D341Med (cell line): Measurements from ENCODE around the gene UNKL.
A peak's percentile ranks its signal among the peaks of the same experiment; 100 is the strongest.

Source experiments
- DNase-seq: peaks from one replicate; pipeline ENCODE4 v3.0.0; 2012; ENCODE audit warnings: low spot score

UNKL gene

DNA sequence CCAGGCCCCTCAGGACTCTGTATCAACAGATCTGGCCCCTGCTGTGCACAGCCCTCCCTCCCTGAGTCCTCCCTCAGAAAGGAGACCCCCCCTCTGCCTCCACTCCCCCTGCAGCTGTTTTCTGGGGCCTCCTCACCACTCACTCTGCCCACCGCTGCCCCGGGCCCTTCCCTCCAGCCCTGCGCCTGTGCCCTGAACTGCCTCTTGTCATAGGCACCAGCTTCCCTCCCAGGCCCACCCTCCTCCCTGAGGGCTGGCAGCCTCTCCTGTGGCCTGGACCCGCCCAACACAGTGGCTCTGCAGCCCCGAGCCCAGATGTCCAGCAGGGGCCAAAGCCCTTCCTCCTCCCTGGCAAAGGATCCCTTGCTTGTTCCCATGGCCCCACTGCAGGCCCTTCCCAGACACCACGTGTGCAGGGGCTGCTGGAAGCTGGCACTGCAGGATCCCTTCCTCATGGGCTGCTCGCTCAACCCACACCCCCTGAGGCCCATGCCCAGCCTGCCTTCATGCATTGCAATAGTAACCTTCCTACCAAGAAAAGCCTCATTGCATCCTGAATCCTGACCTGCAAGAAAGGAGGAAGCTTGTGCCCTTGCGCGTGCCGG lies 37.0 kb downstream of the UNKL start:
- no peak for DNase-seq

DNA sequence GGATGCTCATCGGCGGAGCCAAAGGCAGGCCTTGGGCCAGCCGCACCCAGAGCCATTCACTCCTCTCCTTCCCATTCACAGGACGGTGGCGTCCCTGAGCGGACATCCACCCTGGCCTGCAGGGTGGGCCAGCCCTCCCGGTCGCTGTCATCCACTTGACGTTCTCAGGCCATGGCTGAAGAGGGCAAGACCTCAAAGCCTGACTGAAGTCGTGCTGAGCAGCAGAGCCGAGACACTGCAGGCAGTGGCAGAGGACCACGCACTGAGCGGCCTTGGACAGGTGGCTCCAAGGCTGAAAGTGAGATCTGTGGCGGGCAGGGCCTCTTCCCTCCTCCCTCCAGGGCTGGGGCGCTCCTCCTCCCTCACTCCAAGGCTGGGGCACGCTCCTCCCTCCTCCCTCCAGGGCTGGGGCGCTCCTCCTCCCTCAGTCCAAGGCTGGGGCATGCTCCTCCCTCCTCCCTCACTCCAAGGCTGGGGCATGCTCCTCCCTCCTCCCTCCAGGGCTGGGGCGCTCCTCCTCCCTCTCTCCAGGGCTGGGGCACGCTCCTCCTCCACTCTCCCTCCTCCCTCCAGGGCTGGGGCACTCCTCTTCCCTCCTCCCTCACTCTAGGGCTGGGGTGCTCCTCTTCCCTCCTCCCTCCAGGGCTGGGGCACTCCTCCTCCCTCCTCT lies 38.6 kb downstream of the UNKL start:
- no peak for DNase-seq

DNA sequence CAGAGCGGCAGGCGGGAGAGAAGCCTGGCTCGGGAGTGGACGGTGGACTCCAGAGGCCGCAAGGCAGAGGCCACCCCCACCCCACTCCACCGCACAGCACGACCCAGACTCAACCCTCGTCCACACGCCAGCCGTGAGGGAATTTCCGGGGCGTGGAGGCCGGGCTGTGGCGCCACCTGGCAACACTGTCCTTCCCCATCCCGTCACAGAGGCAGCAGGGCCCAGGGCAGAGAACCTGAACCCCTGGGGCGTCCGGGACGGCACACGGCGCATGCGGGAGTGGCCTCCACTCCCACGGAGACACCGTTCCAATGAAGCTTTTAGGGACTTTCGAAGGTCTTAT lies 39.2 kb downstream of the UNKL start:
- no peak for DNase-seq

DNA sequence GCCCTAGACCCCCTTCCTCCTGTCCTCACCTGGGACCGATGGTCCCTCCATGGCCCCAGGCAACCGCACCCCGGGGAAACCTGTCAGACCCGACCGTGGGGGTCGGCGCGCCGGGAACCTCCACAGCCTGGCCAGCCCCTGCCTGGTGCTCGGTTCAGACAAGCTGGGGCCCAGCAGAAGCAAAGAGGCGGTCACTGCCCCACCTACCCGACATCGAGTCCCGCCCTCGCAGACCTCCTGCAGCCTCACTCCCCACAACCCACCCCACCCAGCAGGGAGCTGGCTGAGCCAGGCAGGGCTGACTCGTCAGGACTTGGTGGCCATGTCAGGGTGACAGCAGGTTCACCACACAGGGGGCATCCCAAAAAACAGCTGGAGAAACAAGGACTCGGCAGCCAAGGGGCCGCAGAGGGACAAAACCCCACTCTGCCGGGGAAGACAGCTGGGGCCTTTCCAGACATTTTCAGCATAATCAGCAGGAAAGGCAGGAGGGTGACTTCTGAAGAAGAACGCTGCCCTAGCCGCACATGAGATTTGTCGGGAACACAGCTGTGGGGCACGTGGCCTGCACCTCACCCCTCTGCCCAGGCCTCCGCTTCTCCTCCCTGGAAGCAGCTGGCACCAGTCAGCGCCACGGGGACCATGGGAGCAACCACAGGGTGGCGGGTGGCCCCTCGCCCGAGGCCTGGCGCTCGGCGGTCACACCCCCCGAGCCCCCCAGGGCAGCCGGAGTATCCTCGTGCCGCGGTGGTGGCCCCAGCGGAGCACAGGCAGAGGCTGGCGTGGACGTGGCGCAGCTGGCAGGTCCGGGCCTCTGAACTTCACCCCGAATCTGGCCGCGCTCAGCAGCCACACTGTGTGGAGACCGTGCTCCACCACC lies 39.8 kb downstream of the UNKL start:
- no peak for DNase-seq

DNA sequence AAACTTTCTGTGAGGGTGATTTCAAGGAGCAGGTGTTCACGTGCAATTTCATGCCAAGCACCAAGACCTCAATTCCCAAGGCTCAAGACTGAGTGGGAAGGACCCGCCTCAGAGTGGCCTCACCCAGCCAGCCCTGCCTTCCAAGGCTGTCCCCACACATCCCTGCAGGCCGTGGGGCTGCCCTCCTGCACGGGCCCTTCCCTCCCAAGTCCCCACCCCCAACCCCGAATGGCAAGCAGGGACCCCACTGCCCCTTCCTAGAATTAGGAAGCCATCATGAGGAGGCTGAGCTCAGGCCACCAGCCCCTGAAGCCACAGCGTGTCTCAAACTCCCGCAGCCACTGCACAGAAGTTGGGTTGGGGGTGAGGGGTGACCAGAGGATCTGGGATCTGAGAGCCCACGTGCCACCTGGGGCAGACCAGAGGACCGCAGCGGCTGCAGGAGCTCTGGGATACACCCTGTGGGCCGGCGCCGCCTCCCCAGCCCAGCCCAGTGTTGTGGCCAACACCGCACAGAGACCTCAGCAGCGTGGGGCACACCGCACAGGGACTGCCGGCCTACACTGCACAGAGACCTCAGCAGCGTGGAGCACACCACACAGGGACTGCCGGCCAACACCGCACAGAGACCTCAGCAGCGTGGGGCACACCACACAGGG lies 42.1 kb downstream of the UNKL start:
- DNase-seq: no peak

DNA sequence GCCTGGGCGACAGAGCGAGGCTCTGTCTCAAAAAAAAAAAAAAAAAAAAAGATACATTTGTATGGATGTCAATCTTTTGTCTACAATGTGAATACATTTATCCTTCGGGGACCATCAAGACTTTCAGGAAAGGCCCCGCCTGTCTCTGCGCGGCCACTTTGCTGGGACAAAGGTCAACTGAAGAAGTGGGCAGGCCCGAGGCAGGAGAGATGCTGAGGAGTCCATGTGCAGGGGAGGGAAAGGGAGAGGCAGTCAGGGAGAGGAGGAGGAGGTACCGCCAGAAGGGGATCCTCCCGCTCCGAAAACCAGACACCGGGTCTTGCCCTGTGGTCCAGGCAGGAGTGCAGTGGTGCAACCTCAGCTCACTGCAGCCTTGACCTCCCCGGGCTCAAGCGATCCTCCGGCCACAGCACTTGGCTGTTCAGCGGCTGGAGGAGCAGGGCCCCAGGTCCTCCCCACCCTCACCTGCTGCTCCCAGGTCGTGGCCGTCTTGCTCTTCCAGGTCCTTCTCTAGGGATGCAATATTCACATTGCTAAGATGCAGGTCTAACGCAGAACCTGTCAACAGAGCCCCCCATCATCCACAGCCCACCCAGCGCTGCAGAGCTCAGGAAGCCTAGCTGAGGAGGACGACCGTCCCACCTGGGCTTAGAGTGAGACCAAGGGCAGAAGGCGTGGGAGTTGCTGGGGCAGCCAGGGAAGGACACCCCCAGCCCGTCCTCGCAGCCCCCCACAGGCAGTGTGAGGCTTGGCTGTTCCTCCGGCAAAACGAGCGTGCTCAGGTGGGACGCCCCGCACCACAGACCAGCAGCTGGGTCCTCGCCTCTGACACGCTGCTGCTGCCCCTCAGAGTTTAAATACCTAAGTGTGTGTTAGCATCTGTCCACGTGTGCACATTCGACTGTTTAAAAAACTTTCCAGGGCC lies 43.2 kb downstream of the UNKL start:
- no peak for DNase-seq

DNA sequence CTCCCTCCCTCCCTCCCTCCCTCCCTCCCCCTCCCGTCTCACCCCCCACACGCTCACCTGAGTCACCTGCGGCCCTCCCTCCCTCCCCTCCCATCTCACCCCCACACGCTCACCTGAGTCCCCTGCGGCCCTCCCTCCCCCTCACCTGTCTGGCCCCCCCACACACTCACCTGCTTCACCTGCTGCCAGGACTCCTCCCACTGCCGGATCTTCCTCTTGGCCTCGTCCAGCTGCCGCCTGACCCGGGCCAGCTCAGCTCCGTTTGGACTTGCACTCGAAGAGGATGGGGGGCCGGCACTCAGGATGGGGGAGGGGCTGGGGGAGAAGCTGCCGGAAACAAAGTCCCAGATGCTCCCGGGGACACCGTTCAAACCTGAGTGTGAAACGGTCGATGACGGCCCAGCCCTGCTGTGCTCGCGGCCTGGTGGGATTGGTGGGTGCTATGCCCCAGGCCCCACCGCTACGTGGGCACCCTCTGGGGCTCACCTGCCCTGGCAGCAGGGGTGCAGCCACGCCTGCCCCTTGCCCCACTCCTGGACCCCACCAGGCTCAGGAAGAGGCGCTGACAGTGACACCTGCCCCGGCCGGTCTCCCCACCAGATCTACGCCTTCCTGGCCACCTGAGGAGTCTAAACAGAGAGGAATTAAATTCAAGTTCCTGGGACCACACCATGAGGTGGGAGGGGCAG lies 46.9 kb downstream of the UNKL start:
- DNase-seq: no peak

DNA sequence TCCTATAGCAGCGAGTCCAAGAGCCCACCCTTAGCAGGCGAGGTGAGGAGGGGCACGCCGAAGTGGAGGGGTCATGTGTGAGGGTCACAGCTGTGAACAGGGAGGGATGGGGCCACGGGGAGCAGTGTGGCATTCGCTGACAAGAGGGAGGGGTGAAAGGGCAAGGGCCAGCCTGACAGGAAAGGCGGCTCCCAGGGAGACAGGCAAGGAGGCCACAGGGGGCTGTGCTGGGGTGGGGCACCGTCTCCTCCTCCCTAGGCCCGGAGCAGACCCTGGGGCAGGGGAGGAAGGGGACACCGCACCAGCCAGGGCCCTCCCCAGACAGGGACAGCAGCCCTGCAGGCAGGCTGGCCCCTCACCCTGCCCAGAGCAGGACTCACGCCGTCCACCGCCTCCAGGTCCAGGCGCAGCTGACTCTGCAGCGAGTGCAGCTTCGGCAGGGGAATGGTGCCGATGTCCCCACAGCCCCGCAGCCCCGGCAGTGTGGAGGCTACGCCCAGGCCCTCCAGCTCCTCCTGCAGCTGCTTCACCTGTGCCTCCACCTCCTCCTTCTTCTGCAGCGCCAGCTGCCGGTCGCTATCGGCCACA lies 47.7 kb downstream of the UNKL start:
- DNase-seq: no peak

DNA sequence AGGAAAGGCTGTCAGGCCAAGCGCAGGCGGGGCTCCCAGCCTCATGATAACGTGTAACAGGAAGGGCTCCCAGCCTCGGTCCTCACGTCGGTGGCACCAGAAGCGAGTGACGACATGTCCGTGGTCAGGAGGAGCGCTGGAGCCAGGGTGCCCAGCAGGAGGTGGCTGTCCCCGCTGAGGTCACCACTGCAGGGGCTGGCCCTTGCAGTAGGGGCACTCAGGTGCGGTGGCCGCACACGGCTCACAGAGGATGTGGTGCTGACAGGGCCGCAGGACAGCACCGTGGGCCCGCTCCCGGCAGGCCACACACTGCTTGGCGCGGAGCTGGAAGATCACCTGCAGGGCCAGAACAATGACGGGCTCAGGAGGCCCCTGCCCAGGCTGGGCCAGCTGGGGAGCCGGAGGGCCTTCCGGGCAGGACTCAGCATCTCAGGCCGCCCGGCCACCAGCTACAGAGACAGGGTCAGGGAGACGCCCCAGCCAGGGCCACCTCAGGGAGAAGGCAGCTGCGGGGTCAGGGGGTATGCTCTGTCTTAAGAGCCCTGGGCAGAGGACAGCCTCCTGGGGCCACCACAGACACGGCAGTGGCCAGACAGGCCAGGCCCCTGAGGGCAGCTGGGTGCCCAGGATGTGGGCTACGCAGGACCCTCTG lies 48.3 kb downstream of the UNKL start:
- no peak for DNase-seq

DNA sequence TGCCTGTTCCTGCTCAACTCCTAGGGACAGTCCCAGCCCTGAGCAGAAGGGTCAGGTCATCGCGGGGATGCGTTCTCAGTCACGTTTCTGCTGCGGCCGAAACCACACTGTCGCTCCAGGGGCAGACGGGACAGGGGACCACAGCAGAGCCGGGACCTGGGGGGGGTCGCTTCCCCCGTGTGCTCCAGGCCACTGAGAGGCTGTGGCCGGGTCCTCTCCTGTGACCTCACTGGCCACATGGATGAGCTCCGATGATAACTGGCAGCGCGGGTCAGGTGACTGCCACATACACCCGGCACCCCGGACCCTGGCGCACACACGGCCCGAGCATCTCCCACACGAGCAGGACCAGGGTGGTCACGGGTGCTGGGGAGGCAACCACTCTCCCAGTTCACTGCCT lies 50.0 kb downstream of the UNKL start:
- DNase-seq: no peak

DNA sequence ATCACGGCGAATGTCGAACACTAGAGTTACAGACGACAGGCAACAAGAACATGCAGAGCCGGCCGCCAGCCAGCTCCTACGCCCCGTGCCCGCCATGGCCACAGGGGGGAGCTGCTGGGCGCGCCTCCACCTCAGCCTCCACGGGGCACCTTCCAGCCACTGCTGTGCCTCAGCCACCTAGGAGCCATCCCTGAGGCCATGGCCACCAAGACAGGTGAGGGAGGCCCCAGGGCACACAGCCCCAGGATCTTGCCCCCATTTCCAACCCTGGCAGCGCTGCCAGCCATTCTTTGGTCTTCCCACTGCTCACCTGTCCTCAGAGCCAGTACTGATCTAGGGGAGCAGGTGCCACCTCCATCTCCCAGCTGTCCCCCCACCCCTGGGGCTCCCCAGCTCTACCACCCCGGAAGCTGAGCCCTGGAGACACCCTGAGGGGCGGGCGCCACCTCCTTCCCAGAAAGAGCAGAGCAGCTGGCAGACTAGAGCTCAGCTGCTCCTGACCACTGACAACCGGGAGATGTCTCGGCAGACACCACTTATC lies 50.9 kb downstream of the UNKL start:
- DNase-seq: peak; percentile 92

DNA sequence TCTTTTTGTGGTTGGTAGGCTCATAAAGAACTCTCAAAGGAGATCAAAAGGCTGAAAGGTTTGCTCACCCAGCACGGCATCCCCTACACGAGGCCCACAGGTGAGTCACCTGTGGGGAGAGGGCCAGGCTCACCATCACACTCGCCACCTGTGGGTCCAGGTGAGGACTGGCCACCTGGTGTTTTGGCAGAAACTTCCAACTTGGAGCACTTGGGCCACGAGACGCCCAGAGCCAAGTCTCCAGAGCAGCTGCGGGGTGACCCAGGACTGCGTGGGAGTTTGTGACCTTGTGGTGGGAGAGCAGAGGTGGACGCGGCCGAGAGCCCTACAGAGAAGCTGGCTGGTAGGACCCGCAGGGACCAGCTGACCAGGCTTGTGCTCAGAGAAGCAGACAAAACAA lies 51.7 kb downstream of the UNKL start:
- no peak for DNase-seq

DNA sequence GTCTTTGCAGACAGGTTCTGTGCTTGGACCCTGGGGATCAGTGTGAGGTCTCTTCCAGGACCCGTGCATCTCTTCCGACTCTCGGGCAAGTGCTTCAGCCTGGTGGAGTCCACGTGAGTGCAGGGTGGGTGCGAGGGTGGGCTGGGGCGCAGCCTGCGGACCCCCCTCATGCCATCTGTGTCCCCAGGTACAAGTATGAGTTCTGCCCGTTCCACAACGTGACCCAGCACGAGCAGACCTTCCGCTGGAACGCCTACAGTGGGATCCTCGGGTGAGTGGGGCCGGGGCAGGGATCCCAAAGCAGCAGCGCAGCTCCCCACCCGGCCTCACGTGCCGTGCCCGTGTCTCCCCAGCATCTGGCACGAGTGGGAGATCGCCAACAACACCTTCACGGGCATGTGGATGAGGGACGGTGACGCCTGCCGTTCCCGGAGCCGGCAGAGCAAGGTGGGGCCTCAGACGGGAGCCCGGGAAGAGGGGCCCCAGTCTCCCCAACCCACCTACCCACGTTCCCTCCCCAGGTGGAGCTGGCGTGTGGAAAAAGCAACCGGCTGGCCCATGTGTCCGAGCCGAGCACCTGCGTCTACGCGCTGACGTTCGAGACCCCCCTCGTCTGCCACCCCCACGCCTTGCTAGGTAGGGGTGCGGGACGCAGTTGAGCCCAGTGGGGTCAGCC lies 52.7 kb downstream of the UNKL start:
- no peak for DNase-seq

DNA sequence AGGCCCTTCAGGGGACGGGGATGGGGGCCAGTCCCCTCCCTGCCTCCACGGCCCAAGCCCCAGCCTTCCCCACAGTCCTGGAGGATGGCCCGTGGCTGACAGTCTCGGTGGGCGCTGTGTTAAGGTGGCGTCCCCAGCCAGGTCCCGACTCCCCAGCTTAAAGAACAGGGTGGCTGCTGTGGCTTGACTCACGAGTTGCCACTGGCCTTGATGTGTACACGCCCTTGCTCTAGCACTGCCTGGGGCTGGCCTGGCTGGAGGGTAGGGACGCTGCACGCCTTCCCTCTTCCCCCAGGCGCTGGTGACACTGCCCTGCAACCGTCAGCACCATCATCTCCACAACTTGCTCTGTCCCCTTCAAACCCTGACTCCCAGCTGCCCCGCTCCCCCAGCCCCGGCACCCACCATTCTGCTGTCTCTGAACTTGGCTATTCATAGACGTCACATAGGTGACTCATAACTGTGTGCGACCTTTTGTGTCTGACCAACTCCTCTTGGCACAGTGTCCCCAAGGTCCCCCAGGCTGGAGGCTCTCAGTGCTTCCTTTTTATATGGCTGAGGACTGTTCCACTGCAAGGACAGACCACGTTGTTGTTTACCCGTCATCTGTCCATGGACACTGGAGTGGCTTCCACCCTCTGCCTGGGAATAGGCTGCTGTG lies 56.5 kb downstream of the UNKL start:
- no peak for DNase-seq

DNA sequence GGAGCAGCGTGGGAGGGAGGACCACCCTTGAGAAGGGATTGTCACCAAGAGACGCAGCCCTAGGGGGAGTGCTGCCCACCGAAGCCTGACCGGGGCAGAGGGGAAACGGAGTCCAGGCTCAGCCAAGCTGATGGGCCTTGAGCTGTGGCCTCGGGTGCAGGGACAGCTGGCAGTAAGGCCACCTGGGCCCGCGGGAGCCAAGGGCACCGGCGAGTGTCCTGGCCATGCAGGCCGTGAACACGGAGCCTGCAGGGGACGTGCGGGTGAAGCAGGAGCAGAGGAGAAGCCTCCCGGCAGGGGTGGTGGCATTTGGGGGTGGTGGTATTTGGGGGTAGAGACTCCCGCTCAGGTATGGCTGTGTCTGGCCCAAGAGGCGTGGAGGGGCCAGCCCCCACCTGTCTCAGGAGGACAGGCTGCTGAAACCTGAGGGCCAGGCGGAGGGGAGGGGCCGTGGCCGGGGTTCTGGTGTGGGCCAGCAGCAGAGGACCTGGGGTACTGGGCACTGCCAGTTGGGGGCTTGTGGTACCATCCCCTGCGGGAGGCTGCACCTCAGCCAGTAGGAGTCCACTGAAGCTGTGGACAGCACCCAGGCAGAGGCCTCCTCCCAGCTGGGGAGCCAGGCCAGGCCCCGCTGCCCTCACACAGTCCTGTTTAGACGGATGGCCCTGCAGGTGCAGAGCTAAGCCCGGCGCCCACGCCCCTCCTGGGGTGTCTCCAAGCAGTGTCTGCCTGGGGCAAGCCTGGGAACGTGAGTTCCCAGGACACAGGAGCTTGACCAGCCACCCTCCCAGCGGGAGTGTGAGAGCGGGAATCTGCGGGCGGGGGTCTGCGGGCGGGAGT lies 58.2 kb downstream of the UNKL start:
- no peak for DNase-seq

DNA sequence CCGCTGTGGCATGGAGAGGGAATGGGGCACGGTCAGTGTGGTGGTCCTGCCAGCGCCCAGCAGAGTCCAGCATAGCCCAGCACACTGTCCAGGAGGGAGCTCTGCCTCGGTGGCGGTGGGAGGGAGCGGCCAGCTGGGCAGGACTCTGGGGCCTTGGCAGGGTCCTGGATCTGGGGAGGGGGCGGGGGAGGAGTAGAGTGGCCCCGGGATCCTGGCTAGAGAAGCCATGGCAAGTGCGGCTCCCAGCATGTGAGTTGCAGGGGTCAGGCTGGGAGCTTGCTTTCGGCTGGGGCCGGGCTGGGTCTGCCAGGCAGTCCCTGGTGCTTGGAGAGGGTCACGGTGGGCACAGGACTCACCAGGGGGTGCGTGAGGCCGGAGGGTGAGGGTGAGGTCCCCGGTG lies 58.9 kb downstream of the UNKL start:
- no peak for DNase-seq

DNA sequence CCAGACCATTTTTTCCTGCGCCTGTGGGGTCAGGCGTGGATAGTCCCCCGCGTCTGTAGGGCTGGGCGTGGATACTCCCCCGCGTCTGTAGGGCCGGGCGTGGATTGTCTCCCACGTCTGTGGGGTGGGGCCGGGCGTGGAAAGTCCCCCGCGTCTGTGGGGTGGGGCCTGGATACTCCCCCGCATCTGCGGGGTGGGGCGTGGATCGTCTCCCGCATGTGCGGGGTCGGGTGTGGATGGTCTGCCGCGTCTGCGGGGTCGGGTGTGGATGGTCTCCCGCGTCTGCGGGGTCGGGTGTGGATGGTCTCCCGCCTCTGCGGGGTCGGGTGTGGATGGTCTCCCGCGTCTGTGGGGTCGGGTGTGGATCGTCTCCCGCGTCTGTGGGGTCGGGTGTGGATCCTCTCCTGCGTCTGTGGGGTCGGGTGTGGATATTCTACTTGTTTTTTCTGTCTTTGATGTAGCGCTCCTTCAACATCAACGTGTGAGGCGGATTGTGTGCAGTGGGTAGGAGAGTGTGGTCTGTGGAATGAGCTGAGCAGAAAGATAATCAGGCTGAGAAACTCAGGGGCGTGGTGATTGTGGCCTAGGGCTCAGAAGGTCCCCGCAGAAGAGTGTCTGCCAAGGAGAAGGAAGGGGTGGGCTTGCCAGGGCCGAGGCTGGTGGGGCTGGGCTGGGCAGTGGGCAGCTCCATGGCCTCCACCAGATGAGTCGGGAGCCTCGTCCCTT lies 59.5 kb downstream of the UNKL start:
- no peak for DNase-seq
